RWPE2 (cell line): Measurements from ENCODE around the gene SIRT2.

ENCODE experiments used
- ATAC-seq: fragments of 200-7000 bp; cut with Tn5 transposase; 3 replicates; pipeline ENCODE4 v1.9.1; 2021; ENCODE audit warnings: low read depth
- DNase-seq: peaks from one replicate; pipeline ENCODE4 v3.0.0-alpha.2; 2020; ENCODE audit warnings: low spot score
- H3K27ac ChIP-seq: fragments of 450-650 bp; 2 replicates; pipeline ENCODE4 v1.5.1; 2017; ENCODE audit warnings: mild to moderate bottlenecking; ENCODE audit not compliant: poor library complexity, severe bottlenecking
- H3K27me3 ChIP-seq: fragments of 250-450 bp; sonication (Bioruptor Pico); 2 replicates; pipeline ENCODE4 v1.5.1; 2021; ENCODE audit warnings: mild to moderate bottlenecking, moderate library complexity; ENCODE audit not compliant: insufficient read depth, poor library complexity, severe bottlenecking
- H3K36me3 ChIP-seq: fragments of 250-450 bp; sonication (Bioruptor Pico); 2 replicates; pipeline ENCODE4 v1.5.1; 2020; ENCODE audit warnings: low read depth, mild to moderate bottlenecking, moderate library complexity
- H3K4me1 ChIP-seq: fragments of 250-450 bp; sonication (Bioruptor Pico); 2 replicates; pipeline ENCODE4 v1.5.1; 2021; ENCODE audit warnings: mild to moderate bottlenecking, moderate library complexity; ENCODE audit not compliant: insufficient read depth, poor library complexity, severe bottlenecking
- H3K4me3 ChIP-seq: fragments of 250-450 bp; sonication (Bioruptor Pico); 2 replicates; pipeline ENCODE4 v1.5.1; 2021; ENCODE audit warnings: mild to moderate bottlenecking, moderate library complexity; ENCODE audit not compliant: severe bottlenecking
- H3K9me3 ChIP-seq: fragments of 250-450 bp; sonication (Bioruptor Pico); 2 replicates; pipeline ENCODE4 v1.5.1; 2021; ENCODE audit warnings: mild to moderate bottlenecking, moderate library complexity; ENCODE audit not compliant: severe bottlenecking
- CTCF ChIP-seq: fragments of 450-650 bp; IDR thresholded peaks from one replicate; pipeline ENCODE4 v1.5.1; 2017; ENCODE audit warnings: mild to moderate bottlenecking, moderate library complexity; ENCODE audit not compliant: poor library complexity, severe bottlenecking

The SIRT2 gene

GRCh38 chr19:38836983-38837626, 62.3 kb downstream of the SIRT2 start:
- Histone ChIP-seq H3K36me3 (peaks cover 60% of the 10 kb centered on the region), H3K27ac (peak overlapping the region; percentile 82), H3K4me1 (peaks cover 48% of the 10 kb centered on the region), H3K27me3 (no peaks in the 10 kb centered on the region), H3K4me3 (no peak overlapping the region), H3K9me3 (no peaks in the 10 kb centered on the region)
- DNase-seq, result no peak
- TF ChIP-seq CTCF, result no peak
- ATAC-seq, result no peak

GRCh38 chr19:38836159-38836982, 63.0 kb downstream of the SIRT2 start:
- Histone ChIP-seq H3K27me3 (no peaks in the 10 kb centered on the region), H3K9me3 (no peaks in the 10 kb centered on the region), H3K36me3 (peaks cover 52% of the 10 kb centered on the region), H3K4me1 (peaks cover 49% of the 10 kb centered on the region), H3K4me3 (no peak overlapping the region), H3K27ac (peak overlapping the region; percentile 82)
- DNase-seq (no peak), ATAC-seq (no peak)
- TF ChIP-seq CTCF, result no peak

GRCh38 chr19:38834590-38834989, 64.8 kb downstream of the SIRT2 start:
- Histone ChIP-seq H3K4me1 (peaks cover 41% of the 10 kb centered on the region), H3K9me3 (no peaks in the 10 kb centered on the region), H3K27me3 (no peaks in the 10 kb centered on the region), H3K4me3 (no peak overlapping the region), H3K36me3 (peaks cover 50% of the 10 kb centered on the region), H3K27ac (peak overlapping the region; percentile 82)
- TF ChIP-seq CTCF, result no peak
- ATAC-seq (no peak), DNase-seq (no peak)

GRCh38 chr19:38834104-38834490, 65.3 kb downstream of the SIRT2 start:
- no peak for TF ChIP-seq CTCF
- H3K27me3 ChIP-seq, result no peaks in the 10 kb centered on the region
- H3K36me3 ChIP-seq, result peaks cover 49% of the 10 kb centered on the region
- no peak for DNase-seq
- peak overlapping the region; percentile 82 for H3K27ac ChIP-seq
- no peaks in the 10 kb centered on the region for H3K9me3 ChIP-seq
- H3K4me3 ChIP-seq, result no peak overlapping the region
- H3K4me1 ChIP-seq, result peaks cover 36% of the 10 kb centered on the region
- ATAC-seq, result no peak

- no peak overlapping the region for H3K4me3 ChIP-seq
- no peaks in the 10 kb centered on the region for H3K27me3 ChIP-seq
- no peak overlapping the region for H3K27ac ChIP-seq
- no peaks in the 10 kb centered on the region for H3K9me3 ChIP-seq
- ATAC-seq, result no peak
- H3K36me3 ChIP-seq, result peaks cover 50% of the 10 kb centered on the region
- peaks cover 27% of the 10 kb centered on the region for H3K4me1 ChIP-seq
- TF ChIP-seq CTCF, result no peak
- DNase-seq, result no peak
Measured at GRCh38 chr19:38833092-38833425, 66.4 kb downstream of the SIRT2 start.
